Hepatocyte (in vitro differentiated cells): ENCODE results near the gene KCNH3. TPM values are rescaled to one million over a fixed set of nuclear protein-coding genes. Genes with fewer than 3 reads are reported as not detected.

Source experiments
- DNase-seq: peaks from one replicate; pipeline ENCODE4 v3.0.0-alpha.2; 2016; ENCODE audit warnings: low spot score
- H2AFZ ChIP-seq: fragments of 200-600 bp; sonication (generic); 2 replicates; pipeline ENCODE4 v1.6.0; 2016; ENCODE audit warnings: antibody characterized with exemption, mild to moderate bottlenecking
- H3K27ac ChIP-seq: fragments of 200-600 bp; sonication (generic); 2 replicates; pipeline ENCODE4 v1.5.1; 2016; ENCODE audit warnings: mild to moderate bottlenecking
- H3K27me3 ChIP-seq: fragments of 200-600 bp; sonication (generic); 2 replicates; pipeline ENCODE4 v1.6.1; 2016
- H3K36me3 ChIP-seq: fragments of 200-600 bp; sonication (generic); replicated peaks from 2 replicates; pipeline ENCODE4 v1.5.1; 2016; ENCODE audit warnings: low read depth; ENCODE audit not compliant: insufficient read depth
- H3K4me1 ChIP-seq: fragments of 200-600 bp; sonication (generic); 2 replicates; pipeline ENCODE4 v1.5.1; 2016; ENCODE audit warnings: mild to moderate bottlenecking, moderate library complexity; ENCODE audit not compliant: insufficient read depth
- H3K4me2 ChIP-seq: fragments of 200-600 bp; sonication (generic); 2 replicates; pipeline ENCODE4 v1.6.0; 2016
- H3K4me3 ChIP-seq: fragments of 200-600 bp; sonication (generic); 2 replicates; pipeline ENCODE4 v1.5.1; 2016; ENCODE audit warnings: mild to moderate bottlenecking
- H3K79me2 ChIP-seq: fragments of 200-600 bp; sonication (generic); 2 replicates; pipeline ENCODE4 v1.6.0; 2017; ENCODE audit warnings: mild to moderate bottlenecking
- H3K9me2 ChIP-seq: fragments of 200-600 bp; sonication (generic); replicated peaks from 2 replicates; pipeline ENCODE4 v1.6.0; 2017; ENCODE audit warnings: mild to moderate bottlenecking; ENCODE audit not compliant: insufficient read depth
- H3K9me3 ChIP-seq: fragments of 200-600 bp; sonication (generic); 2 replicates; pipeline ENCODE4 v1.5.1; 2016; ENCODE audit warnings: low read depth, mild to moderate bottlenecking
- H4K20me1 ChIP-seq: fragments of 200-600 bp; sonication (generic); 2 replicates; pipeline ENCODE4 v1.6.0; 2016; ENCODE audit warnings: mild to moderate bottlenecking; ENCODE audit not compliant: insufficient read depth, poor library complexity, severe bottlenecking
- CTCF ChIP-seq: fragments of 200-600 bp; sonication (generic); IDR thresholded peaks from 2 replicates; pipeline ENCODE4 v1.5.1; 2016; ENCODE audit warnings: antibody characterized with exemption, mild to moderate bottlenecking; ENCODE audit not compliant: poor library complexity
- EZH2 ChIP-seq: fragments of 200-600 bp; sonication (generic); IDR thresholded peaks from 2 replicates; pipeline ENCODE4 v1.6.1; 2016; ENCODE audit warnings: antibody characterized with exemption, mild to moderate bottlenecking, borderline replicate concordance
- EZH2phosphoT487 ChIP-seq: fragments of 200-600 bp; sonication (generic); IDR thresholded peaks from one replicate; pipeline ENCODE4 v1.6.1; 2018; ENCODE audit warnings: antibody characterized with exemption, mild to moderate bottlenecking, low read depth, moderate library complexity; ENCODE audit not compliant: unreplicated experiment, severe bottlenecking
- whole genome bisulfite sequencing: methylation state at CpG from one replicate; pipeline ENCODE4 v1.1.6; 2016; ENCODE audit warnings: low lambda C conversion rate; ENCODE audit errors: missing lambda C conversion rate; 5-methylcytosine and 5-hydroxymethylcytosine counted together
- polyA plus RNA-seq: library from polyadenylated mRNA; unstranded; fragments of >200 nt; fragmentation: Nextera tagmentation; extraction: Ambion mirVana; gene quantifications from 2 replicates; pipeline ENCODE4 v1.2.1, GENCODE V29; 2016
- total RNA-seq: library from RNA; depleted of rRNA; stranded (reverse); fragments of >200 nt; gene quantifications from 2 replicates; pipeline ENCODE4 v1.2.3, GENCODE V29; 2014

Gene KCNH3
- total and polyA plus RNA-seq, 2 experiments from 2014 or later: 0.30 to 1.1 TPM

DNA sequence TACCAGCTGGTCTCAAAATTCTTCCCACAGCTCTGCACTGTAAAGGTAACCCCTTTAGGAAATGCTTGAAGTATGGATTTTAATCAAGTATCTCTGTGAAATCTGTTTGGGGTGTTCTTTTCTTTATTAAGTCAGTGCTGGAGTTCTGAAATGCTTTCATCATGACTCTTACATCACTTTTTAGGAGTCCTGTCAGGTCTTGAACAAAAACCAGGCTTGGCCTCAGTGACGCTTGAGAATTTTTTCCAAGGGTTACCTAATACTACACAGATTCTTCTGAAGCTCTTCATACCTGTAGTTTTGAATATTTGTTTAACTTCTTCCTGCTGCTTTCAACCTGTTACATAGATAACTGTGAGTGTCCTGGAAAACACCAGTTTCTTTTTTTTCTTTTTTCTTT, 47.0 kb upstream of the KCNH3 start:
- DNase-seq: peak; percentile 47
- Histone ChIP-seq H3K4me1 (no peaks in the 10 kb centered on the region), H3K4me2 (no peak overlapping the region), H3K9me2 (no peaks in the 10 kb centered on the region), H2AFZ (no peak overlapping the region), H3K27ac (peak overlapping the region; percentile 45), H3K79me2 (no peaks in the 10 kb centered on the region), H3K4me3 (no peak overlapping the region), H4K20me1 (no peaks in the 10 kb centered on the region), H3K36me3 (no peaks in the 10 kb centered on the region), H3K9me3 (no peaks in the 10 kb centered on the region), H3K27me3 (no peaks in the 10 kb centered on the region)
- WGBS: 77% methylated on average over 1 of the region's 1 CpG
- TF ChIP-seq EZH2phosphoT487 (no peak), EZH2 (no peak), CTCF (no peak)

DNA sequence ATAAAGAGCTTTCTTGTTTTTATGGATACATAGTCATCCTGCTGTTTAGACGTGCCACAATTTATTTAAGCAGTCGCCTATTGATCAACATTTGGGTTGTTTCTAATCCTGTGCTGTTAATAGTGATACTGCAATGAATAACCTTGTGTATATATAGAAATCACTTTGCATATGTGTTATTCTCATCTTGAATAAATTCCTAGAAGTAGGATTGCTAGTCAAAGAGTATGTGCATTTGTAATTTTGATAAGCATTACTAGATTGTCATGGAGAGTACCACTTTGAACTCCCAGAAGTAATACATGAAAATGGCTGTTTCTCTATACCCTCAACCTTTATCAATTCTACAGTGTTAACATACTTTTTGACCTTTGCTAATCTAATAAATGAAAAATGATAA, 44.9 kb upstream of the KCNH3 start:
- H3K4me1 ChIP-seq: no peaks in the 10 kb centered on the region
- DNase-seq: no peak
- no peak overlapping the region for H2AFZ ChIP-seq
- no peaks in the 10 kb centered on the region for H4K20me1 ChIP-seq
- H3K4me2 ChIP-seq: no peak overlapping the region
- H3K4me3 ChIP-seq: no peak overlapping the region
- TF ChIP-seq CTCF: no peak
- no peak for TF ChIP-seq EZH2
- no peak for TF ChIP-seq EZH2phosphoT487
- H3K9me2 ChIP-seq: no peaks in the 10 kb centered on the region
- WGBS: 96% methylated on average over 2 of the region's 2 CpGs
- no peaks in the 10 kb centered on the region for H3K9me3 ChIP-seq
- no peaks in the 10 kb centered on the region for H3K36me3 ChIP-seq
- H3K27ac ChIP-seq: no peak overlapping the region
- H3K27me3 ChIP-seq: no peaks in the 10 kb centered on the region
- H3K79me2 ChIP-seq: no peaks in the 10 kb centered on the region

GRCh38 chr12:49496417-49497360, 42.1 kb upstream of the KCNH3 start:
- no peak overlapping the region for H3K4me3 ChIP-seq
- no peaks in the 10 kb centered on the region for H3K36me3 ChIP-seq
- DNase-seq: no peak
- H3K79me2 ChIP-seq: no peaks in the 10 kb centered on the region
- WGBS: 58% methylated on average over 10 of the region's 10 CpGs
- no peaks in the 10 kb centered on the region for H3K4me1 ChIP-seq
- peak overlapping the region; percentile 47 for H3K27ac ChIP-seq
- no peaks in the 10 kb centered on the region for H3K27me3 ChIP-seq
- no peaks in the 10 kb centered on the region for H4K20me1 ChIP-seq
- no peaks in the 10 kb centered on the region for H3K9me2 ChIP-seq
- no peaks in the 10 kb centered on the region for H3K9me3 ChIP-seq
- no peak overlapping the region for H3K4me2 ChIP-seq
- no peak overlapping the region for H2AFZ ChIP-seq
- no peak for TF ChIP-seq EZH2phosphoT487

- WGBS: 89% methylated on average over 1 of the region's 1 CpG
- Histone ChIP-seq H3K27ac (no peak overlapping the region), H3K4me3 (no peak overlapping the region), H3K27me3 (no peaks in the 10 kb centered on the region), H3K9me3 (no peaks in the 10 kb centered on the region), H3K4me2 (no peak overlapping the region), H4K20me1 (no peaks in the 10 kb centered on the region), H3K9me2 (no peaks in the 10 kb centered on the region), H2AFZ (no peak overlapping the region), H3K79me2 (no peaks in the 10 kb centered on the region), H3K4me1 (no peaks in the 10 kb centered on the region), H3K36me3 (no peaks in the 10 kb centered on the region)
- no peak for DNase-seq
- TF ChIP-seq CTCF (no peak), EZH2phosphoT487 (no peak), EZH2 (no peak)
Observed at GRCh38 chr12:49501895-49502294, 36.9 kb upstream of the KCNH3 start.
